Endodermal cell (in vitro differentiated cells): Measurements from ENCODE around the gene SUMO3. TPM values are rescaled to one million over a fixed set of nuclear protein-coding genes. Genes with fewer than 3 reads are reported as not detected.

Experiments
- DNase-seq: peaks from one replicate; pipeline ENCODE4 v3.0.0-alpha.2; 2017
- H3K27ac ChIP-seq: 2 replicates; pipeline ENCODE4 v1.5.1; 2013; ENCODE audit warnings: mild to moderate bottlenecking, low read depth, low read length, moderate library complexity
- H3K27me3 ChIP-seq: 2 replicates; pipeline ENCODE4 v1.6.1; 2013; ENCODE audit warnings: mild to moderate bottlenecking, low read length, moderate library complexity; ENCODE audit not compliant: insufficient read depth, control insufficient read depth, poor library complexity, severe bottlenecking
- H3K36me3 ChIP-seq: 2 replicates; pipeline ENCODE4 v1.7.0; 2013; ENCODE audit warnings: mild to moderate bottlenecking, low read length, moderate library complexity; ENCODE audit not compliant: control insufficient read depth, insufficient read depth
- H3K4me1 ChIP-seq: one replicate; pipeline ENCODE4 v1.7.0; 2013; ENCODE audit warnings: low read length; ENCODE audit not compliant: control insufficient read depth, insufficient read depth
- H3K4me3 ChIP-seq: 2 replicates; pipeline ENCODE4 v1.5.1; 2013; ENCODE audit warnings: mild to moderate bottlenecking, low read length, moderate library complexity
- H3K9ac ChIP-seq: 2 replicates; pipeline ENCODE4 v1.6.1; 2013; ENCODE audit warnings: mild to moderate bottlenecking, low read length, moderate library complexity; ENCODE audit not compliant: poor library complexity, severe bottlenecking; ENCODE audit errors: extremely low read depth
- H3K9me3 ChIP-seq: 2 replicates; pipeline ENCODE4 v1.6.1; 2013; ENCODE audit warnings: mild to moderate bottlenecking, low read length, moderate library complexity; ENCODE audit not compliant: control insufficient read depth
- H3K27ac Mint-ChIP-seq: 2 replicates; pipeline ENCODE4 v1.8.0; 2020; ENCODE audit warnings: mixed read lengths
- H3K27me3 Mint-ChIP-seq: 2 replicates; pipeline ENCODE4 v1.8.0; 2021; ENCODE audit warnings: mild to moderate bottlenecking, mixed read lengths; ENCODE audit not compliant: insufficient read depth
- H3K36me3 Mint-ChIP-seq: 2 replicates; pipeline ENCODE4 v1.8.0; 2020; ENCODE audit warnings: low read depth, mixed read lengths
- H3K4me1 Mint-ChIP-seq: 2 replicates; pipeline ENCODE4 v1.8.0; 2020; ENCODE audit warnings: mixed read lengths
- H3K4me3 Mint-ChIP-seq: 2 replicates; pipeline ENCODE4 v1.8.0; 2020; ENCODE audit warnings: mild to moderate bottlenecking, moderate library complexity, mixed read lengths
- H3K9me3 Mint-ChIP-seq: 2 replicates; pipeline ENCODE4 v1.8.0; 2020; ENCODE audit warnings: mild to moderate bottlenecking, mixed read lengths
- CTCF ChIP-seq: fragments of 200-600 bp; sonication (generic); conservative IDR thresholded peaks from 2 replicates; pipeline ENCODE4 v1.5.0; 2021; ENCODE audit warnings: antibody characterized with exemption, mild to moderate bottlenecking
- WGBS, 2 experiments: methylation state at CpG; one replicate each; pipeline versions ENCODE4 v1.1.5 to v1.1.7; 2013; ENCODE audit warnings: missing lambda C conversion rate in 2 of 2, mixed read lengths in 1 of 2; ENCODE audit not compliant: insufficient coverage in 1 of 2, insufficient read length in 1 of 2; 5-methylcytosine and 5-hydroxymethylcytosine counted together
- total RNA-seq, 2 donors: library from RNA; stranded (reverse); fragmentation: NEBNext Ultra II Directional in 1 of 2; extraction: Animal tissue kit (Norgen Biotek cat#: 25700) in 1 of 2; gene quantifications; 2 replicates in 1 of 2; 3 replicates in 1 of 2; pipeline ENCODE4 v1.2.1, GENCODE V29; 2021

SUMO3 gene
- total RNA-seq, 2 donors from 2014 or later: 79.5 to 96.4 TPM

GRCh38 chr21:44763050-44763378 lies 54.8 kb downstream of the SUMO3 start:
- Mint-ChIP-seq H3K4me3 (no peak overlapping the region), H3K4me1 (peaks cover 13% of the 10 kb centered on the region), H3K27me3 (peaks cover 1% of the 10 kb centered on the region), H3K27ac (no peak overlapping the region), H3K36me3 (no peaks in the 10 kb centered on the region), H3K9me3 (no peaks in the 10 kb centered on the region)
- 95% methylated on average over 8 of the region's 8 CpGs for WGBS, 2 experiments
- no peak for TF ChIP-seq CTCF
- no peak overlapping the region for H3K27ac ChIP-seq
- no peak overlapping the region for H3K9ac ChIP-seq
- no peaks in the 10 kb centered on the region for H3K9me3 ChIP-seq
- H3K4me1 ChIP-seq: no peaks in the 10 kb centered on the region
- H3K27me3 ChIP-seq: no peaks in the 10 kb centered on the region
- H3K36me3 ChIP-seq: no peaks in the 10 kb centered on the region
- DNase-seq: no peak
- H3K4me3 ChIP-seq: no peak overlapping the region

- peaks cover 1% of the 10 kb centered on the region for H3K27me3 Mint-ChIP-seq
- no peaks in the 10 kb centered on the region for H3K36me3 ChIP-seq
- peaks cover 13% of the 10 kb centered on the region for H3K4me1 Mint-ChIP-seq
- H3K9ac ChIP-seq: no peak overlapping the region
- no peak overlapping the region for H3K4me3 ChIP-seq
- H3K27ac ChIP-seq: no peak overlapping the region
- 93 to 96% methylated on average over 22 to 24 of the region's 24 CpGs for WGBS, 2 experiments
- H3K4me3 Mint-ChIP-seq: no peak overlapping the region
- H3K9me3 ChIP-seq: no peaks in the 10 kb centered on the region
- no peak for TF ChIP-seq CTCF
- H3K9me3 Mint-ChIP-seq: no peaks in the 10 kb centered on the region
- no peak for DNase-seq
- no peak overlapping the region for H3K27ac Mint-ChIP-seq
- H3K27me3 ChIP-seq: no peaks in the 10 kb centered on the region
- no peaks in the 10 kb centered on the region for H3K4me1 ChIP-seq
- H3K36me3 Mint-ChIP-seq: no peaks in the 10 kb centered on the region
Measured at GRCh38 chr21:44762221-44763049, 55.4 kb downstream of the SUMO3 start.

- Mint-ChIP-seq H3K9me3 (no peaks in the 10 kb centered on the region), H3K27me3 (peaks cover 1% of the 10 kb centered on the region), H3K4me3 (no peak overlapping the region), H3K27ac (no peak overlapping the region), H3K36me3 (no peaks in the 10 kb centered on the region), H3K4me1 (peaks cover 13% of the 10 kb centered on the region)
- no peaks in the 10 kb centered on the region for H3K27me3 ChIP-seq
- TF ChIP-seq CTCF: no peak
- no peaks in the 10 kb centered on the region for H3K4me1 ChIP-seq
- H3K9me3 ChIP-seq: no peaks in the 10 kb centered on the region
- WGBS, 2 experiments: 89 to 96% methylated on average over 14 of the region's 14 CpGs
- no peak overlapping the region for H3K4me3 ChIP-seq
- no peak overlapping the region for H3K9ac ChIP-seq
- no peak for DNase-seq
- H3K27ac ChIP-seq: no peak overlapping the region
- H3K36me3 ChIP-seq: no peaks in the 10 kb centered on the region
Measured at GRCh38 chr21:44761747-44762208, 56.1 kb downstream of the SUMO3 start.
